ENCODE data around the gene FARP1.

GRCh38 chr13:98397221-98397620 lies 254.3 kb downstream of the FARP1 start:
- no peak for TF ChIP-seq POLR2A (IDR thresholded peaks at IDR 0.05)
- TF ChIP-seq CTCF (IDR thresholded peaks at IDR 0.05), result no peak
